ENCODE results near the gene DOK7.
A peak's percentile ranks its signal among the peaks of the same experiment; 100 is the strongest.

The DOK7 gene

GRCh38 chr4:3433138-3433869 is 29.8 kb upstream of the DOK7 start:
- Histone ChIP-seq H3K4me1 (ENCODE audit: low read length) (no peaks in the 10 kb centered on the region), H3K27me3 (replicated peaks; ENCODE audit: insufficient read depth, low read length) (no peaks in the 10 kb centered on the region), H3K9me3 (replicated peaks; ENCODE audit: insufficient read depth, low read length) (no peaks in the 10 kb centered on the region), H3K4me2 (ENCODE audit: low read depth, low read length) (no peak overlapping the region), H3K9ac (ENCODE audit: low read length) (no peak overlapping the region), H3K36me3 (replicated peaks; ENCODE audit: insufficient read depth, low read length) (no peaks in the 10 kb centered on the region), H4K20me1 (ENCODE audit: insufficient read depth, low read length) (no peaks in the 10 kb centered on the region), H2AFZ (ENCODE audit: low read length) (no peak overlapping the region), H3K9me2 (replicated peaks; ENCODE audit: insufficient read depth, low read length) (no peaks in the 10 kb centered on the region), H3K27ac (ENCODE audit: low read length) (no peak overlapping the region), H3K79me2 (ENCODE audit: low read length) (no peaks in the 10 kb centered on the region), H3K4me3 (ENCODE audit: low read length) (no peak overlapping the region), H3F3A (ENCODE audit: insufficient read depth, low read length) (no peaks in the 10 kb centered on the region)
- no peak for DNase-seq
- TF ChIP-seq CTCF (IDR thresholded peaks at IDR 0.05; ENCODE audit: low read length) (no peak), EZH2 (optimal IDR thresholded peaks at IDR 0.05; ENCODE audit: low read depth, low read length) (no peak), EZH2phosphoT487 (IDR thresholded peaks at IDR 0.05; ENCODE audit: low read length) (no peak)

- H3K9me3 ChIP-seq (replicated peaks; ENCODE audit: insufficient read depth, low read length): no peaks in the 10 kb centered on the region
- no peak overlapping the region for H3K4me3 ChIP-seq (ENCODE audit: low read length)
- H3K4me2 ChIP-seq (ENCODE audit: low read depth, low read length): no peak overlapping the region
- no peaks in the 10 kb centered on the region for H3F3A ChIP-seq (ENCODE audit: insufficient read depth, low read length)
- TF ChIP-seq EZH2 (optimal IDR thresholded peaks at IDR 0.05; ENCODE audit: low read depth, low read length): no peak
- TF ChIP-seq CTCF (IDR thresholded peaks at IDR 0.05; ENCODE audit: low read length): peak; percentile 7; the same call in 1 of the 2 replicates
- no peaks in the 10 kb centered on the region for H3K79me2 ChIP-seq (ENCODE audit: low read length)
- no peaks in the 10 kb centered on the region for H3K36me3 ChIP-seq (replicated peaks; ENCODE audit: insufficient read depth, low read length)
- H4K20me1 ChIP-seq (ENCODE audit: insufficient read depth, low read length): no peaks in the 10 kb centered on the region
- no peak overlapping the region for H3K9ac ChIP-seq (ENCODE audit: low read length)
- no peak overlapping the region for H2AFZ ChIP-seq (ENCODE audit: low read length)
- no peak for DNase-seq
- no peaks in the 10 kb centered on the region for H3K9me2 ChIP-seq (replicated peaks; ENCODE audit: insufficient read depth, low read length)
- no peak overlapping the region for H3K27ac ChIP-seq (ENCODE audit: low read length)
- H3K27me3 ChIP-seq (replicated peaks; ENCODE audit: insufficient read depth, low read length): no peaks in the 10 kb centered on the region
- no peaks in the 10 kb centered on the region for H3K4me1 ChIP-seq (ENCODE audit: low read length)
Measured at GRCh38 chr4:3434881-3435685, 28.0 kb upstream of the DOK7 start.

- H3K4me1 ChIP-seq (ENCODE audit: low read length): no peaks in the 10 kb centered on the region
- no peaks in the 10 kb centered on the region for H3F3A ChIP-seq (ENCODE audit: insufficient read depth, low read length)
- no peaks in the 10 kb centered on the region for H3K9me2 ChIP-seq (replicated peaks; ENCODE audit: insufficient read depth, low read length)
- H4K20me1 ChIP-seq (ENCODE audit: insufficient read depth, low read length): no peaks in the 10 kb centered on the region
- no peaks in the 10 kb centered on the region for H3K36me3 ChIP-seq (replicated peaks; ENCODE audit: insufficient read depth, low read length)
- H3K4me2 ChIP-seq (ENCODE audit: low read depth, low read length): no peak overlapping the region
- no peaks in the 10 kb centered on the region for H3K9me3 ChIP-seq (replicated peaks; ENCODE audit: insufficient read depth, low read length)
- H3K27me3 ChIP-seq (replicated peaks; ENCODE audit: insufficient read depth, low read length): no peaks in the 10 kb centered on the region
- H2AFZ ChIP-seq (ENCODE audit: low read length): no peak overlapping the region
- H3K9ac ChIP-seq (ENCODE audit: low read length): no peak overlapping the region
- H3K4me3 ChIP-seq (ENCODE audit: low read length): no peak overlapping the region
- no peak for TF ChIP-seq EZH2 (optimal IDR thresholded peaks at IDR 0.05; ENCODE audit: low read depth, low read length)
- TF ChIP-seq CTCF (IDR thresholded peaks at IDR 0.05; ENCODE audit: low read length): no peak
- no peak for TF ChIP-seq EZH2phosphoT487 (IDR thresholded peaks at IDR 0.05; ENCODE audit: low read length)
- no peaks in the 10 kb centered on the region for H3K79me2 ChIP-seq (ENCODE audit: low read length)
- no peak overlapping the region for H3K27ac ChIP-seq (ENCODE audit: low read length)
- DNase-seq: no peak
Measured at GRCh38 chr4:3435686-3435956, 27.5 kb upstream of the DOK7 start.

Measured in MM.1S (cell line).